HK-2 (cell line): Measurements from ENCODE around the gene SSTR3.

Source experiments
- DNase-seq: peaks from one replicate; pipeline ENCODE4 v3.0.0-alpha.2; 2018; ENCODE audit not compliant: unreplicated experiment

SSTR3 gene

DNA sequence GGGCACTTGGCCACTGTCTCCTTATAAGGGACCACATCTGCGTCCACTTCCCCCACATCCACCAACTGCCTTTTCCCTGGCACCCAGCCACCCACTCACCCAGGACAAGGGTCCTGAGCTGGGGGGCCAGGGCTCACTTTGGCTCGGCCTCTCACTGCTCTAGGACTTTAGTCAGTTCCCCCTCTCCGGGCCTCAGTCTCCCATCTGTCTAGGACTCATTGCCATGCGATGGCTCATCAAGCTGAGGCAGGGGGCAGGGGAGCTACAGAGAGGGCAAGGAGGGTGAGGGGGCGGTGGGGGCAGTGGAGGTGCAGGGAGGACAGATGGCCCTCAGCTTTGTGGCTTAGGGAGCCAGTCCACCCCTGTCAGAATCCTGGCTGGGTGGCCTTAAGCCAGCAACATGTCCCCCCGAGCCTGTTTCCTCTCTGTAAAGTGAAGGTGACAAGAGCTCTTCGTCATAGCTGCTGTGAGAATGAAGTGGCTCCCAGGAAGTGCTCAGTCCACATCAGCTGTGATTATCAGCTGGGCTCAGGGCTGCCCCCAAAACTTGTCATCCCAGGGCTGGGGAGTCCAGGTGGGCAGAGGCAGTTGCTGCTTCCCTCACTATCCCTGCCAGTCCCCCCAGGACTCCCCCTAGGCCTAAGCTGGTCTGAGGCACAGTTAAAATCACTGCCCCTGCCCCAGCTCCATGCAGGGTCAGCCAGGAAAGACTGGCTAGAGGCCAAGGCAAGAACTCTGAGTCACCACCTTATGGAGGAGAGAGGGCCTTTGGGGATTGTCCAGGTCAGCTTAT, 16.9 kb upstream of the SSTR3 start:
- peak; percentile 69 for DNase-seq

DNA sequence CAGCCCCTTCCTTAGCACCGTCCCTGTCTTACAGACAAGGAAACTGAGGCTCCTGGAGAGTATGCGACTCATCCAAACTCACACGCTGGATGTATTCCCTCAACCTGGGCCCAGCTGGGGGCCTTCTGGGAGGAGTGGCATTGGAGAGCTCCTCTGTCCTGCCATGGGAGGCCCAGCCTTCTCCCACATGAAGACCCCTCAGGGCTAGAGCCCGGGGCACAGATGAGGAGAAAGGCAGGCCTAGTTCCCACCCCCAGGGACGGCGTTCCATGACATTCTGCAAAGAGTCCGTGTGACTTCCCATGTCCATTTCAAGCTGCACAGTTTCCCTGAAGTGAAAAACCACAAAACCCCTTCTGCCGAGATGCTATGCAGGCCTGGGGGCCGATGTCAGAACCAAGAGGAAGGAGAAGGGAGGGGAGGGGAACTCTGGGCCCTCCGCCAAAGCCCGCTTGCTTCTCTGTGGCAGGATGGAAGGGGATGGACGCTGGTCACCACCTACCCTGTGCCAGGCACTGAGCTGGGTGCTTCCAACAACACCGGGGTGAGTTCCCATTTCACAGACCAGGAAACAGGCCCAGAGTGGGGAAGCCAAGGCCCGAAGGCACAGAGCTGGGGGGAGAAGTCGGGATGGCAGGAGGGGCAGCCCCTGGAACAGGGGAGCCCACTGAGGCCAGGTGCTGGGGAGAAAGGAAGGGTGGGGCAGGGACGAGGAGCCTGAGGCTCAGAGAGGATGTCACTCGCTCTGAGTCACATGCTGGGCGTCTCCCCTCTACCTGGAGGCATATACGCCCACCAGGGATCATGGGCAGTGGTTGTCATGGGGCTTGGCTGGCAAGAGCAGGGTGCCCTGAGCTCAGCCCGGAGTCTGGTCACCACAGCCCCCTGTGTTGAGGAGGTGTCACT, 16.1 kb upstream of the SSTR3 start:
- DNase-seq, result peak; percentile 34

- no peak for DNase-seq
These were observed 14.2 kb upstream of the SSTR3 start for GRCh38 chr22:37226514-37226913.

GRCh38 chr22:37226087-37226486, 13.8 kb upstream of the SSTR3 start:
- no peak for DNase-seq

DNA sequence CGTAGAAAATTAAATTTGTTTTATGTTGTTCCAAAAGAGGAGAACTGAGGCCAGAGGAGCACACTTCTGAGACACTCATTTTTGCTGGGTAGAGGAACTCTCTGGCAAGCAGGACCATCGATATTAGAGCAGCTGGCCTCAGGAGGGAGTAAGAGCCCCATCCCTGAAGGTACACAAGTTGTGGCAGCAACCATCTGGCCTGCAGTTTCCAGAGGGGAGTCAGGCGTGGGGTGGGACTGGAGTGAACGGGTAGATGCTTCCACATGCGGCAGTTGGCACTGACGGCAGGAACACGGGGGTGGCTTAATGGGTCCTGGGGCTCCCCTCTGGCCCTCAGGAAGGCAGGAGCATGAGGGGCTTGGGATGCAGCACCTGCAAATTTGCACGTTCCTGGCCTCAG, 13.2 kb upstream of the SSTR3 start:
- no peak for DNase-seq

GRCh38 chr22:37224757-37225420, 12.6 kb upstream of the SSTR3 start:
- DNase-seq, result no peak

DNA sequence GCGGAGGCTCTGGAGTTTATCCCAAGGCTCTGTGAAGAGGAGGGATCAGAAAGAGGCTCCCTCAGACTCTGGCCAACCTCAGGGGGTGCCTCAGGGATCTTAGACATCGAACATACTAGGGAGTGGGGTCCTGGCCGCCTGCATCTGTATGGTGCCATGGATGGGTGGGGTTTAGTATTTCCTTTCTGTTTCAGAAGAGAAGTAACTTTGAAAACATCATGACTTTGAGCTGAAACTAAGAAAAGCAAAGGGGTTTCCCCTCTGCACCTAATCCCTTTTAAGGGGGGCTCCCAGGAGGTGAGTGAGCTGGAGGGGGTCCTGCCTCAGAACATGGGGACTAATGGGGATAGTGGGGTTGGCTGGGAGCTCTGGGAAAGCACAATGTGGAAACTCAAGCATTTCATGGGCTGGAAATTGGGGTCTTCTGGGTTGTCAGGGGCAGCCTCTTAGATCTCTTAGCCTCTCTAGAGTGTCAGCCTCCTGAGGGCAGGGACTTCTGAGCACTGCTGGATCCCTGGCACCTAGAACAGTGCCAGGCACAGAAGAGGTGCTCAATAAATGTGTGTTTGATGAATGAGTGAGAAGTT, 11.8 kb upstream of the SSTR3 start:
- no peak for DNase-seq

DNA sequence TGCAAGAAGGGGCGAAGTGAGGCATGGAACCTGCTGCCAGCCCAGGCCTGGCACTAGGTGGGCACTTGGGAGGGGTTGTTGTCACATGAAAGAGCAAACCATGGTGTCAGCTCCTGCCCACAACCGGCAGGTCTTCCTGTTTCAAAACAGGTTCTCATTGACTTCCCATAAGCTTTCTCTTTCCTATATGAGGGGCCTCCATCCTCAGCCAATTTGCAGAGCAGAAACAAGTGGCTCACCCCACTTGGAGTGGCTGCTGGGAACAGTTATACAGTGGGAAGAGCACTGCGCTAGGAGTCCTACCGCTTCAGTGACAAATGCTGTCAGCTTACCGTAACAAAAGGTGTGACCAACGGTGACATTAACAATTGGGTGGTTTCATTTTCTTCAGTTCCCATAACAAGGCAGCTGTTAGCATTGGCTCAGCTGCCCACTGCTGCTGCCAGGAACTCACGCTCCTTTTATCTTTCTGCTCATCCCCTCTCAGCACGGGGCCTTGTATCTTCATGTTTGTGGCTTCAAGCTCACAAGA, 10.2 kb upstream of the SSTR3 start:
- DNase-seq, result no peak

DNA sequence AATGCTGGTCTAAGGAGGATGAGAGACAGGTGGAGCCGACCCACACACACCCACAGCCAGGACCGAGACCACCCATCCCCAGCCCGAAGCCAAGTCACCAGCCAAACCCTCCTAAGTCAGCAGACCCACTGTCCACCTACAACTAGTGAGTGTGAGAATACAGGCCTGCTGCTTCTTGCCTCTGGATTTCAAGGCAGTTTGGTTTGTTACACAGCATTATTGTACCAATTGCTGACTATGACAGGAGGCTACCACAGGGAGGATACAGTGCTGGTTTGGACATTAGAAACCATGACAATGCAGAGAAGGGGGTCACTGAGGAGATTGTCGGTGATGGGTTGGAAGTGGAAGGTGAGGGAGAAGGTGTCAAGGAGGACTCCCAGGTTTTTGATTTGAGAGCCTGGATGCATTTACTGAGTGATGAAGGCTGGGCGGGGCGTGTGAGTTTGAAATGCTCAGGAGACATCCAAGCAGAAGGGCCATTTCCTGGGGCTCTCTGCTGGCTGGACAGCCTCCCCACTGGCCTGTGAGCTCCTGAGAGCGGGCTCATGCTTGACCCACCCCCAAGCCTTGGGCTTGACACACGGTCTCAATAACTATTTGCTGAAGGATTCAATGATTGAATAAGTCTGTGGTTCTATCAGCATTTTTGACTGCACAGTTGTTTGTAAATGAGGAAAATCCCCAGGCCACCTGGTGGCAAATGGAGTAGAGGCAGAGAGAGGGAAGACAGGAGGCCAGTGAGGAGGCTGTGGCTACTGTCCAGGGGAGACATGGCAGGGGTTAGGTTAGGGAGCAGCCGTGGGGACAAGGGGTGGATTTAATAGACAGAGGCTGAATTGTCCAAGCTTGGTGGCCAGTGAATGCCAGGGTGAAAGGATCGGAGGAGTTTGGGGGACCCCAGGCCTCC, 9.4 kb upstream of the SSTR3 start:
- no peak for DNase-seq

- DNase-seq, result no peak
These were observed 8.3 kb upstream of the SSTR3 start for GRCh38 chr22:37220543-37220981.

GRCh38 chr22:37219533-37219932, 7.3 kb upstream of the SSTR3 start:
- DNase-seq, result no peak

DNA sequence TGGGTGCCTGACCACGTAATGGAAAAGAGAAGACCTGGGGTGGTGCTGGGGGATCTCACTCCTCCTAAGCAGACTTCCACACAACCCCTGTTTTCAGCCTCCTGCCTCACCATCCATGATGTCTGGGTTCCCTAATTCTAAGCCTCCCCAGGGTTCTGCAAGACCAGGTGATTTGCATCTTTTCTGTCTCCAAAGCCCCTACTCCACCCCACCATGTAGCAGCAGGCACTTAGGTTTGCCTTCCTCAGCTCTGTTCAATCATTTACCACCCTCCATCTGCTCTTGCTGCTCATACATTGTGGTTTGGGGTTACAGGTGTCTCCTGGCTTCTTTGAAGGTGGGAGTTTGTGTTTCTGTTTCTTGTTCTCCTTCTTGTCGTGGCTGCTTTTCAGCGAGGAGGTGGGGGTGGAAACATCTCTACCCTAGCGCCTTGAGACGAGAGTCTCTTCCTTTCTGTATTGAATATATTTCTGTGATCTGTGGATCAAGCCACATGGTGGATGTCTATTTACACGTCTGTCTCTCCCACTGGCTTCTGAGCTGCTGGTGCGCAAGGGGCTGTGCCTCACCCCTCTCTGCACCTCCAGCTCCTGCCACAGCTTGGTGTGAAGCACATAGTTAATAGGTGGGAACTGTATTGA, 6.6 kb upstream of the SSTR3 start:
- no peak for DNase-seq

DNA sequence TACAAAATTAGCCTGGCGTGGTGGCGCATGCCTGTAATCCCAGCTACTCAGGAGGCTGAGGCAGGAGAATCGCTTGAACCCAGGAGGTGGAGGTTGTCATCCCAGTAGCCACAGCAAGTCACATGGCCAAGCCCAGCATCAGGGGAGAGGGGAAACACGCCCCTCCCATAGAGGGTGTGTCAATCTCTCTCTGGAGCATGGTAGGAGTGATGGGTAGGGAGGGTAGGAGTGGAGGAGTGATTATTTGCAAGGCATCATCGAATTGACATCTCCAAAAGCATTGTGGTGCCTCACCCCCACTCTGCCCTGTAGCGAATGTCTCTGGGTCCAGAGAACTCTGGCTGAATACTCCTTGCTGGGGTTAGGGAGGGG, 6.1 kb upstream of the SSTR3 start:
- no peak for DNase-seq

DNA sequence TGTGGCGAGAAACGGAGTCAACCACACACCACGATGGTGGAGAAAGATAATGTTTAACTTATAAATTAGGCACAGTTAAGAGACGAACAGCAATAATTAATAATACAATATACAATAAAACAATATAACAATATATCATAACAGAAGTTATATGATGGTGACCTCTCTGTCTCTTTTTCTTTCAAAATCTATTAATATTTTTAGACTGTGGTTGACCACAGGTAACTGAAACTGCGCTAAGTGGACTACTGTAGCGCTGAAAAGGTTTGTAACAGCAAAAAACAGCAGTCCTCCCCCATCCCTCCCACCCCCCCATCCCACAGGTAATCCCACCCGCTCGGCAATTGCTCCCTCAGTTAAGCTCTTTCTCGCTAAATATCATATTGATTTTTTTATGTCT, 3.6 kb upstream of the SSTR3 start:
- DNase-seq, result no peak

DNA sequence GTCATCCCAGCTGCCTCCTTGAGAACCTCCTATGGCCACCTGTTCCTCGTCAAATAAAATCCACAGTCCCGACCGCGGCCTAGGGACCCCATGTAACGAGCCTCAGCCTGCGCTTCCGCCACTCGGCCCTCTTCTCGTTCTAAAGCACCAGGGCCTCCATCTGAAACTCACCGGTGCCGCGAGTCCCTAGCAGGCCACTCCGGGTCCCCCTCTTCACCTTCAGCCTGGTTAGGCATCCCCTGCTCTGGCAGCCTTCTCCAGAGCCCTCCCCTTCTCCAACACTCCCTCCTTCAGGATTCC, 2.4 kb upstream of the SSTR3 start:
- DNase-seq, result no peak

GRCh38 chr22:37213941-37214730, 1.9 kb upstream of the SSTR3 start:
- no peak for DNase-seq

- DNase-seq, result no peak
These were observed 1.1 kb upstream of the SSTR3 start for GRCh38 chr22:37213218-37213855.

GRCh38 chr22:37211866-37212173, 457 bp downstream of the SSTR3 start:
- no peak for DNase-seq
